Progenitor cell of endocrine pancreas (in vitro differentiated cells): ENCODE results near the gene BPGM. TPM values are rescaled to one million over a fixed set of nuclear protein-coding genes. Genes with fewer than 3 reads are reported as not detected.

Experiments used
- DNase-seq: peaks from one replicate; pipeline ENCODE4 v3.0.0; 2021; ENCODE audit warnings: low spot score; ENCODE audit not compliant: unreplicated experiment
- H3K27ac Mint-ChIP-seq: 2 replicates; pipeline ENCODE4 v1.8.0; 2021; ENCODE audit warnings: mild to moderate bottlenecking, moderate library complexity, mixed read lengths
- H3K27me3 Mint-ChIP-seq: 2 replicates; pipeline ENCODE4 v1.8.0; 2021; ENCODE audit warnings: mixed read lengths
- H3K36me3 Mint-ChIP-seq: 2 replicates; pipeline ENCODE4 v1.8.0; 2022; ENCODE audit warnings: mixed read lengths; ENCODE audit not compliant: insufficient read depth
- H3K4me1 Mint-ChIP-seq: 2 replicates; pipeline ENCODE4 v1.8.0; 2021; ENCODE audit warnings: low read depth, mixed read lengths
- H3K4me3 Mint-ChIP-seq: 2 replicates; pipeline ENCODE4 v1.8.0; 2021; ENCODE audit warnings: low read depth, mild to moderate bottlenecking, moderate library complexity, mixed read lengths
- H3K9me3 Mint-ChIP-seq: 2 replicates; pipeline ENCODE4 v1.8.0; 2021; ENCODE audit warnings: low read depth, mixed read lengths
- CTCF ChIP-seq: fragments of 200-600 bp; sonication (generic); IDR thresholded peaks from one replicate; pipeline ENCODE4 v1.5.0; 2021; ENCODE audit warnings: antibody characterized with exemption, mild to moderate bottlenecking; ENCODE audit not compliant: unreplicated experiment
- total RNA-seq: library from RNA; stranded (reverse); gene quantifications from 2 replicates; pipeline ENCODE4 v1.2.1, GENCODE V29; 2021

Gene BPGM
- total RNA-seq, 1 donor from 2014 or later = 22.8 TPM

- Mint-ChIP-seq H3K9me3 (no peaks in the 10 kb centered on the region), H3K36me3 (no peaks in the 10 kb centered on the region), H3K4me3 (no peak overlapping the region), H3K27ac (no peak overlapping the region), H3K27me3 (no peaks in the 10 kb centered on the region), H3K4me1 (peaks cover 2% of the 10 kb centered on the region)
- TF ChIP-seq CTCF = no peak
- no peak for DNase-seq
These were observed 45.7 kb downstream of the BPGM start for GRCh38 chr7:134692344-134692705.

DNA sequence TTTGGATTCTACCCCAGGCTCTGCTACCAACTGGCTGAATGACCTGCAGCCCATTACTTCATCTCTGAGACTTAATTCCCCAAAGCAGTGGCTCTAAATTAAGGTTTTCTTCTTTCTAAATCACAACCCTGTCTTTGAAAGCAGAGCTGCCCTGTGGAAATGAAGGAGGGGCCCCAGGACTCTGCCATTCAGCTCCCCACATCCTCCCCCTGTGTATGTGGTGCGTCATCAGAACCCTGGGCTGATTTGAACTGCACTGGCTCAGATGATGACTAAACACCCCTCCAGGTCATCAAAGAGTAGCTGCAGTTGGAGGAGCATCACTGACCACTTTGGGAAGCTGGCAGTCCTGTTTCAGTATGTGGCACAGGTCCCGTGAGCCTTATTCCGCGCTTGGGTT is 46.6 kb downstream of the BPGM start:
- peaks cover 2% of the 10 kb centered on the region for H3K4me1 Mint-ChIP-seq
- no peaks in the 10 kb centered on the region for H3K27me3 Mint-ChIP-seq
- no peaks in the 10 kb centered on the region for H3K9me3 Mint-ChIP-seq
- H3K4me3 Mint-ChIP-seq = no peak overlapping the region
- H3K27ac Mint-ChIP-seq = no peak overlapping the region
- no peak for DNase-seq
- H3K36me3 Mint-ChIP-seq = no peaks in the 10 kb centered on the region
- no peak for TF ChIP-seq CTCF

GRCh38 chr7:134694299-134694698 is 47.6 kb downstream of the BPGM start:
- H3K4me3 Mint-ChIP-seq = no peak overlapping the region
- H3K27me3 Mint-ChIP-seq = no peaks in the 10 kb centered on the region
- peak; percentile 52 for TF ChIP-seq CTCF
- H3K9me3 Mint-ChIP-seq = no peaks in the 10 kb centered on the region
- H3K27ac Mint-ChIP-seq = no peak overlapping the region
- no peak for DNase-seq
- H3K4me1 Mint-ChIP-seq = peaks cover 2% of the 10 kb centered on the region
- no peaks in the 10 kb centered on the region for H3K36me3 Mint-ChIP-seq

- no peaks in the 10 kb centered on the region for H3K36me3 Mint-ChIP-seq
- peaks cover 2% of the 10 kb centered on the region for H3K4me1 Mint-ChIP-seq
- no peak for TF ChIP-seq CTCF
- H3K27me3 Mint-ChIP-seq = no peaks in the 10 kb centered on the region
- no peak overlapping the region for H3K27ac Mint-ChIP-seq
- no peaks in the 10 kb centered on the region for H3K9me3 Mint-ChIP-seq
- H3K4me3 Mint-ChIP-seq = no peak overlapping the region
- no peak for DNase-seq
These were observed 48.1 kb downstream of the BPGM start for GRCh38 chr7:134694767-134695166.

DNA sequence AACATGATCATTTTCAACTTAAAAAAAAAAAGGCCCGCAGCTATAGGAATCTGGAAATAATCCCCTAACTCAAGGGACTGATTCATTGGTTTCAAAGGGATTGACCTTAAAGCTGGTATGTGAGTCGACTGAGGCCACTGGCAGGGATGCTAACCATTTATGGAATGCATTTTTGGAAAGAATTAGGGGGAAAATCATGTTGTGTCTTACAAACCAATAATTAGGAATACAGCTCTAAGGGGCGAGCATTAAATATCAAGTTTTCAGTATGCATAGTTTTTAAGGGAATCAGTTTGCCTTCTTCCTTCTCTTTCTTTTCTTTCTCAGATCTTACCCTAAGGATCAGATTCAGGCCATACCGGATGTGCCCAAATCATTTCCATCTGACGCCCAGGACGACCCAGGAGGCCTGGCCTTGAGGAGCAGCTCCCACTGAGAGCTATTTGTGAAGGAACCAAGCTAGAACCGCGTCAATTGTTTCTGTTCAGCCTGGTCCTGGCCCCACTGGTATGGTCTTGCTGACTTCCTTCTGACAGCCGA is 48.7 kb downstream of the BPGM start:
- no peaks in the 10 kb centered on the region for H3K4me1 Mint-ChIP-seq
- no peaks in the 10 kb centered on the region for H3K36me3 Mint-ChIP-seq
- TF ChIP-seq CTCF = no peak
- no peaks in the 10 kb centered on the region for H3K9me3 Mint-ChIP-seq
- no peak overlapping the region for H3K27ac Mint-ChIP-seq
- H3K4me3 Mint-ChIP-seq = no peak overlapping the region
- H3K27me3 Mint-ChIP-seq = no peaks in the 10 kb centered on the region
- DNase-seq = no peak
